GM21360 (cell line): ENCODE measurements around the gene TCF4.

Source experiments
- ATAC-seq: cut with Tn5 transposase; IDR thresholded peaks from one replicate; pipeline ENCODE4 v1.9.1; 2021; ENCODE audit warnings: mild to moderate bottlenecking, moderate library complexity; ENCODE audit not compliant: unreplicated experiment

The TCF4 gene

DNA sequence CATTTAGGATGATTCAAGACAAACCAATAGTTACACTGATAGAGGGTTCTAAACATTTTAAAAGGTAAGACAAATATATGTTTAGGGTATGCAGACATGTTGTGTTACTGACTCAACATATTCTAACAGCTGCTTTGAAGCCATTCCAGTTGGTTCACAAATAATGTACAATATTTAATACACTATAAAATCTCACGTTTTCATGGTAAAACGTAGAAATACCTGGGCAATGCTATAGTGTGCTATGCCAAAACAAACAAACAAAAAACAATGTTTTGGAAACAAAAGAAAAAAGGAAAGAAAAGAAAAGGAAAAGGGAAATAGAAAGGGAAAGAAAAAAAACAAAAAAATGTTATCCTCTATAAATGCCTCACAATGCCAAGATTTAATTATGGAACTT, 277.1 kb downstream of the TCF4 start:
- no peak for ATAC-seq

GRCh38 chr18:55310044-55310676, 277.8 kb downstream of the TCF4 start:
- no peak for ATAC-seq

DNA sequence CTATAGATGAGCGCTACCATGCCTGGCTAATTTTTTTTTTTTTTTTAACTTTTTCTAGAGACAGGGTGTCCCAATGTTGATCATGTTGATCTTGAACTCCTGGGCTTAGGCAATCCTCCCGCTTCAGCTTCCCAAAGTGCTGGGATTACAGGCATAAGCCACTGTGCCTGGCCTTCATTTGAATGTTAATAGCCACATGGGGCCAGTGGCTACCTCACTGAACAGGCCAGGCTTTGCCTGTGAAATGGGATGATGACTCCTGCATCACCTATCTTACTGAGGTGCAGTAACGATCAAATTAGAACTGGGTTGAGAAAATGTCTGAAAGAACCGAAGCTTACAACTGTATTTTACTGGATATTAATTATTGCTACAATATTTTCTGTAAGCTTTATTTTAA, 278.7 kb downstream of the TCF4 start:
- ATAC-seq, result no peak

- ATAC-seq, result peak; percentile 46
These were observed 280.5 kb downstream of the TCF4 start for GRCh38 chr18:55307505-55307904.

DNA sequence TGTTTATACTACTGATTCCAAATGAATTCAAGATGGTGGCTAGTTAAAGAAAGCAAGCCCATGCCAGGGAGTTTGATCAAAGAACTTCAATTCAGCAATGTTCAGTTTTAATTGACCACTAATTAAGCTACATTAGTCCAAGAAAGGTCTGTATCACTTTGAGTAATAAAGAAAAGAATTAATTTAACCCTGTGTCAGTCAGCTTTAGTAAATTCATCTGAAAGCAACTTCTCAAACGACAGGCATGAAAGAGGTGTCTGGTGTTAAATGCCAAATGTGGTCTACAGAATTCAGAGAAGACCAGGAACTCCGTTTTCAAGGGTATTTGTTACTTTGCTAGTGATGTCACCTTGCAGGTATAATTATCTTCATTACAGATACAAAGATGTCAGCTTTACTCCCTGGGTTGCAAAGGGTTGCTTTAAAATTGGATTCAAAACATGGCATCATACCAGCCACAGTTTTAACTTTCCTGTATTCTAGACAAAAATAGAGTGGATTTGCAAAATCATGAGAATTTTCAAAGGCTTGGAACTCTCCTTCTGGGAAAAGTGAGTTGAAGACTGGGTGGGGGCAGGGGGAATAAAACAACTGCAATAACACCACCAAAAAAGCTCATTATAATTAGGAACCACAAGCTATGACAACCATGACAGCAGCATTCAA, 281.5 kb downstream of the TCF4 start:
- ATAC-seq, result no peak

- no peak for ATAC-seq
These were observed 285.7 kb downstream of the TCF4 start for GRCh38 chr18:55302167-55302833.

- ATAC-seq, result no peak
These were observed 286.2 kb downstream of the TCF4 start for GRCh38 chr18:55301824-55302166.

DNA sequence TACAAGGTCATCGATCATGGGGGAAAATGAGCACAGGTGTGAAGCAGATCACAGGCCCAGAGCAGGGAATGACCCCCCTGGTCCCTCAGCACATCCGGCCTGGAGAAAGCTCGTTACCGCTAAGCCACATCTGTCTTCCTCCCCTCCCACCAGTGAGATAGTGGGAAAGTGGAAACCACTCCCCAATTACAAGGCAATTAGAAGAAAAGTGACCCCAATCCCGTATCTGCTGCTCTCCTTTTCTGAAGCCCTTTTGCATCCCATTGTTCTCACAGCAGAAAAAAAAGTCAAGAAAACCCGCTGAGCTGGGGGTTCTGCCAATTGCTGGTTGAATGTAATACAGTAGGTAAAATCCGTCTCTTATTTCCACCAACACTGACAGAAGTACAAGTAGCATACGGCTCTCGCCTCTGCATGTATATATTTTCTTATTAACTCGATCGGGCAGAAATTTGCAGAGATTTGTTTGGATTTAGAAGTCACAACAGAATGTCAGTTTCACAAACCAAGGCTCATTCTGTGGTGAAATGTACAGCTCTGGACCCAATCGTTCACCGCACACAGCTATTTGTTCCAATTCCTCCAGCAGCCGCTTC, 287.0 kb downstream of the TCF4 start:
- ATAC-seq, result no peak

GRCh38 chr18:55300421-55300935, 287.5 kb downstream of the TCF4 start:
- ATAC-seq, result no peak

DNA sequence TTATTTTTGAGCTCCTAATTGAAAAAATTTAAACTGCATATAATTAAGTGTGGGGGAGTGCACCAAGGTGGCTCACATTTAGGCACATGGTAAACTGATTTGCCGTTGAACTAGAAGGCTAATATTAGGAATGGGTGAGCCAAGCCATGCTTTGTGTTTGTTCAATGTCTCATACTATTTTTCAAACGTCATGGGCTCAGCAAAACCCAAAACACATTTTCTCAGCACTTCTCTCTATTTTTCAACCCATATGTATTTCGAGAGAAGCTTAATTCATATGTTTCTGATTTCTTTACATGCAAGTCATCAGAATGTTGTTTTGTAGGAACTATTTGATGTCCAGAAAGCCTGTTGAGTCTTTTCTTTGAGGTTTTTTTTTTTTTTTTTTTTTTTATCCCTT, 291.2 kb downstream of the TCF4 start:
- ATAC-seq, result no peak

GRCh38 chr18:55296115-55296514, 291.9 kb downstream of the TCF4 start:
- ATAC-seq, result no peak

- ATAC-seq, result no peak
These were observed 297.1 kb downstream of the TCF4 start for GRCh38 chr18:55290898-55291297.

- peak; percentile 55 for ATAC-seq
These were observed 298.2 kb downstream of the TCF4 start for GRCh38 chr18:55289775-55290174.

DNA sequence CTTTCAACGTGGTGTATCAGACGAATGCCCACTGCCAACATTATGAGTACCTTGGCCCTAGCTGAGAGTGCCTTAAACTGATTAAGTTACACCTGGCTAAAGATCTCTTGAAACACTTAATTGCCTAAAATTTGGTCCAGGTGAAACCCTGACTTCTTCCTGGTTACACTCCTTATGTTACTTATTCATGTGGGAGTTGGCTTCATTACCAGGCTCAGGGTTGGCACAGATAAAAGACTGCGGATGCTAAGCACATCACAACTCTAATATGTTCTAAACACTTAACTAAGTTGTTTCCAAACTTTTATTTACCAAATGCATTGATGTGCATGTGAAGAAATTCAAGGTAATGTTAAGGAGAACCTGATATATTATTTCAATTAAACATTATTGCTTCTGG, 298.9 kb downstream of the TCF4 start:
- ATAC-seq, result no peak

DNA sequence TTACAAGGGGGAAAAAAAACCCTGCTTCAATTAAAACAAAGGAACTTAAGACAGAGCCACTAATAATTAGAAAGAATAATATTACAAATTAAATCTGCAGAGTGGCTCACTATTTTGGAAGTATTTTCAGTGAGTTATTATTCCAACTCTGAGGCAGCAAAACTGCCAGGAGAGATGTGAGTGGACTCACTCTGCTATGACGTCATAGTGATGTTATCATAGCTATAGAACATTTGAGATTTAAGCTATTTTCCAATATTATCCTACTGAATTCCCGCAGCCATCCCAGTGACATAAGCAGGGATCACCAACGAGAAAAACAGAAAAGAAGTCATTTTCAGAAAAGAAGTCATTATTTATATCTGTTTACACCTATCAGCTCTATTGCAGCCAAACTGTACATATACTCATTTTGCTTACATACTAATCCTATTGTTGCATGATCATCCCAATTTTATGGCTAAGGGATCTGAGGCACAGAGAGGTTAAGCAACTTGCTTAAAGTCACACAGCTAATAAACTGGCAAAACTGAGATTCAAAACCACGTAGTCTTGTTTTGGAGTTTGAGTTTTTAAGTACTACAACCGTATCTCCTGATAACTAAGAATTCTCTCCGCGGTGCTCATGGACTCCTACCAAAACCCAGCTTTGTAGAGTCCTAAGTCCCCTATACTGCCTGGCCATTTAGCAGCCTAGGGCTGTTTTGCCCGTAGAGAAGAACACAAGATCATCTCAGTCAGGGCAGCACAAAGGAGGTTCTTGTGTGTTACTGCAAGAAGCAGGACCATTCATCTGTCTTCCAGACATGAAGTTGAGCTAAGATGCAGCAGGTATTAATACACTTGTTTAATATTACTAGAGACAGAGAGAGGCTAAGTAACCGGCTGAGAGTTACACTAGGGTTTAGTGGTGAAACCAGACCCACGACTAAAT, 299.8 kb downstream of the TCF4 start:
- ATAC-seq, result no peak

GRCh38 chr18:55287149-55287806, 300.7 kb downstream of the TCF4 start:
- ATAC-seq, result no peak

DNA sequence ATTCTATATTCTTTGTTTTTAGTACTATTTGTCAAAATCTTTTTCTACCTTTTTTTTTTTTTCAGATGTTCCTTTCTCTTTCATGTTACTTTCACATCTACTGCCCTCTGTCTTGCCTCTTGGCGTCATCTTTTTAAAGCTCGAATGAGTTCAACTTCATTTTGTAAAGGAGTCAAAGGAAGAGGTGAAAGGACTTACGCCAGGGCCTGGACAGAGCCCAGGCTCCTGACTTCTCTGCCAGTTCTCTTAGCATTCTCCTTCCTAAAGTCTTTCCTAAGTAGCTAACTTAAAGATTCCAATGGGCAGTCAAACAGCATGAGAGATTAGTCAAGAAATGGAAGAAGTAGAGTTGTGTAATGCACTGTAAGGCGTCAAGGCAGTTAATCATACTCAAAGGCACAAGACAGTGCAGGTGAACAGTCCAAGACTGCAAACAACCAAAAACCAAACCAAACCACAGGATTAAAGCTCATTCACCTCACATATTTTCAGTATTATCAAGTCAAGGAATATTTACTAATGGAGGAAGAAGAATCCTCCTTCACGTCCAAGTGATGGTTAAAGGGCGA, 301.7 kb downstream of the TCF4 start:
- ATAC-seq, result no peak

DNA sequence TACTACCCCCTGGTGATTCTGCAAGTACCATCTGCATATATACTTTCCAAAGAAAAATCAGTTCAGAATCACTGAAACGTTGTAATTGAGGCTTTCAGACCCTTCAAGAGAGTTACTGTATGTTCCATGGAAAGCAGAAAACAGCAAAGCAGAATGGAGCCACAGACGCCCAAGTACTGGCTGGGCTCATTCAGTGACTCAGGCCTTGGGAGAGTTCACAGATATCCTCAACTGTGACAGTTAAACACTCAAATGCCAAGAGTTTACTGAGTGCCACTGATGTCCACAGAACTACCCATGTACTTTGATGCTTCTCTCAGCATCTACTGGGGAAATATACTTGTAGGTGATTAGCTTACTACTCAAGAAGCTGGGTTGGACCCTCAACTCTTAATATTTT, 303.4 kb downstream of the TCF4 start:
- no peak for ATAC-seq

GRCh38 chr18:55283309-55283708, 304.7 kb downstream of the TCF4 start:
- peak; percentile 68 for ATAC-seq

DNA sequence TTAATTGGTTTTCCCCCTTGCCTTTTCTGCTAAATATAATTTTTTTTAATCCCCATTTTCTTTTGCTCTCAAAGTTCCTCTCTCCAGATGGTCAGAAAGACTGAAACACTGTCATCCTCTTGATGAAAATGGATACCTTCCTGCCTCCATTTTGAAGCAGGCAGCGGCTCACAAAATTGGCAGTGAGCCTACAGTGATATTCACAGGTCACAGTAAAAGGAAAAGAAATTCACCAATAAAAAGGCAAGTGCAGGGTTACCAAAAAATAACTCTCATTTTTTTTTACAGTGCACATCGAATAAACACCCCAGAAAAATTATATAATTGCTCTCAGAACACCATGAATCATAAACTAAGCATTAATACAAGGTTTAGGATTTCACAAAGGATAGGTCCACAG, 307.5 kb downstream of the TCF4 start:
- no peak for ATAC-seq
